Smooth muscle cell (in vitro differentiated cells): ENCODE results near the gene DPP9. TPM values are rescaled to one million over a fixed set of nuclear protein-coding genes. Genes with fewer than 3 reads are reported as not detected.

Source experiments
- DNase-seq: peaks from one replicate; lab custom pipeline; 2025; ENCODE audit not compliant: unreplicated experiment; lab: John Stamatoyannopoulos, UW
- H2AFZ ChIP-seq: fragments of 200-600 bp; sonication (generic); 2 replicates; pipeline ENCODE4 v1.6.0; 2016; ENCODE audit warnings: antibody characterized with exemption, low read depth, mild to moderate bottlenecking
- H3F3A ChIP-seq: fragments of 200-600 bp; sonication (generic); 2 replicates; pipeline ENCODE4 v1.6.0; 2017; ENCODE audit warnings: antibody characterized with exemption, low read depth
- H3K27ac ChIP-seq: fragments of 200-600 bp; sonication (generic); 2 replicates; pipeline ENCODE4 v1.5.1; 2016; ENCODE audit warnings: low read depth, mild to moderate bottlenecking
- H3K27me3 ChIP-seq: fragments of 200-600 bp; sonication (generic); 2 replicates; pipeline ENCODE4 v1.6.1; 2016; ENCODE audit warnings: low read depth, mild to moderate bottlenecking
- H3K36me3 ChIP-seq: fragments of 200-600 bp; sonication (generic); 2 replicates; pipeline ENCODE4 v1.5.1; 2016; ENCODE audit warnings: low read depth
- H3K4me1 ChIP-seq: fragments of 200-600 bp; sonication (generic); 2 replicates; pipeline ENCODE4 v1.5.1; 2016; ENCODE audit warnings: low read depth
- H3K4me2 ChIP-seq: fragments of 200-600 bp; sonication (generic); 2 replicates; pipeline ENCODE4 v1.6.0; 2016; ENCODE audit warnings: mild to moderate bottlenecking
- H3K4me3 ChIP-seq: fragments of 200-600 bp; sonication (generic); 2 replicates; pipeline ENCODE4 v1.5.1; 2016; ENCODE audit warnings: mild to moderate bottlenecking
- H3K79me2 ChIP-seq: fragments of 200-600 bp; sonication (generic); 2 replicates; pipeline ENCODE4 v1.6.0; 2016; ENCODE audit warnings: low read depth, mild to moderate bottlenecking
- H3K9ac ChIP-seq: fragments of 200-600 bp; sonication (generic); 2 replicates; pipeline ENCODE4 v1.6.0; 2016; ENCODE audit warnings: low read depth
- H3K9me3 ChIP-seq: fragments of 200-600 bp; sonication (generic); replicated peaks from 2 replicates; pipeline ENCODE4 v1.5.1; 2016; ENCODE audit warnings: low read depth
- H4K20me1 ChIP-seq: fragments of 200-600 bp; sonication (generic); 2 replicates; pipeline ENCODE4 v1.6.0; 2016; ENCODE audit warnings: low read depth
- CTCF ChIP-seq: fragments of 200-600 bp; sonication (generic); IDR thresholded peaks from 2 replicates; pipeline ENCODE4 v1.5.1; 2017; ENCODE audit warnings: borderline replicate concordance, mild to moderate bottlenecking, antibody characterized with exemption; ENCODE audit not compliant: insufficient read depth, poor library complexity, severe bottlenecking
- WGBS: methylation state at CpG from one replicate; pipeline ENCODE4 v1.1.7; 2016; ENCODE audit warnings: low lambda C conversion rate; 5-methylcytosine and 5-hydroxymethylcytosine counted together
- polyA plus RNA-seq: library from polyadenylated mRNA; unstranded; fragments of >200 nt; fragmentation: Nextera tagmentation; extraction: Ambion mirVana; gene quantifications from 2 replicates; pipeline ENCODE4 v1.2.1, GENCODE V29; 2016
- total RNA-seq: library from RNA; depleted of rRNA; stranded (reverse); fragments of >200 nt; gene quantifications from 2 replicates; pipeline ENCODE4 v1.2.3, GENCODE V29; 2014

DPP9 gene
- total and polyA plus RNA-seq, 2 experiments from 2014 or later = 26.3 to 44.3 TPM

- H3K79me2 ChIP-seq = no peaks in the 10 kb centered on the region
- no peaks in the 10 kb centered on the region for H3K27me3 ChIP-seq
- no peaks in the 10 kb centered on the region for H4K20me1 ChIP-seq
- H3K4me2 ChIP-seq = no peak overlapping the region
- H3K9ac ChIP-seq = no peak overlapping the region
- H3K27ac ChIP-seq = peak overlapping the region; percentile 53
- DNase-seq = no peak
- H3F3A ChIP-seq = no peaks in the 10 kb centered on the region
- no peak for TF ChIP-seq CTCF
- H3K4me1 ChIP-seq = no peaks in the 10 kb centered on the region
- H2AFZ ChIP-seq = no peak overlapping the region
- 99% methylated on average over 27 of the region's 27 CpGs for WGBS
- H3K4me3 ChIP-seq = no peak overlapping the region
- no peaks in the 10 kb centered on the region for H3K9me3 ChIP-seq
- no peaks in the 10 kb centered on the region for H3K36me3 ChIP-seq
Measured at GRCh38 chr19:4714016-4714415, 9.6 kb downstream of the DPP9 start.

GRCh38 chr19:4713384-4713951 is 10.2 kb downstream of the DPP9 start:
- 83% methylated on average over 31 of the region's 32 CpGs for WGBS
- Histone ChIP-seq H2AFZ (no peak overlapping the region), H3K4me2 (no peak overlapping the region), H3K36me3 (no peaks in the 10 kb centered on the region), H3K4me3 (no peak overlapping the region), H3K9ac (no peak overlapping the region), H3K9me3 (no peaks in the 10 kb centered on the region), H3K27ac (peak overlapping the region; percentile 53), H3K79me2 (no peaks in the 10 kb centered on the region), H3K27me3 (no peaks in the 10 kb centered on the region), H4K20me1 (no peaks in the 10 kb centered on the region), H3K4me1 (no peaks in the 10 kb centered on the region), H3F3A (no peaks in the 10 kb centered on the region)
- no peak for DNase-seq
- no peak for TF ChIP-seq CTCF

GRCh38 chr19:4712771-4713170 is 10.9 kb downstream of the DPP9 start:
- Histone ChIP-seq H2AFZ (no peak overlapping the region), H3K9me3 (no peaks in the 10 kb centered on the region), H3K4me3 (no peak overlapping the region), H3K79me2 (no peaks in the 10 kb centered on the region), H3K4me1 (no peaks in the 10 kb centered on the region), H3K27ac (peak overlapping the region; percentile 53), H3K27me3 (no peaks in the 10 kb centered on the region), H3K9ac (no peak overlapping the region), H4K20me1 (no peaks in the 10 kb centered on the region), H3K36me3 (no peaks in the 10 kb centered on the region), H3K4me2 (no peak overlapping the region), H3F3A (no peaks in the 10 kb centered on the region)
- WGBS = 99% methylated on average over 14 of the region's 14 CpGs
- DNase-seq = no peak
- no peak for TF ChIP-seq CTCF

- Histone ChIP-seq H3K79me2 (no peaks in the 10 kb centered on the region), H2AFZ (no peak overlapping the region), H3K4me2 (no peak overlapping the region), H3F3A (no peaks in the 10 kb centered on the region), H3K9me3 (no peaks in the 10 kb centered on the region), H3K9ac (no peak overlapping the region), H3K27me3 (no peaks in the 10 kb centered on the region), H3K36me3 (no peaks in the 10 kb centered on the region), H4K20me1 (no peaks in the 10 kb centered on the region), H3K4me3 (no peak overlapping the region), H3K27ac (no peak overlapping the region), H3K4me1 (no peaks in the 10 kb centered on the region)
- no peak for TF ChIP-seq CTCF
- 87% methylated on average over 8 of the region's 8 CpGs for WGBS
- DNase-seq = no peak
Measured at GRCh38 chr19:4711211-4711610, 12.4 kb downstream of the DPP9 start.
